Measurements from ENCODE around the gene RBM44.

The RBM44 gene

DNA sequence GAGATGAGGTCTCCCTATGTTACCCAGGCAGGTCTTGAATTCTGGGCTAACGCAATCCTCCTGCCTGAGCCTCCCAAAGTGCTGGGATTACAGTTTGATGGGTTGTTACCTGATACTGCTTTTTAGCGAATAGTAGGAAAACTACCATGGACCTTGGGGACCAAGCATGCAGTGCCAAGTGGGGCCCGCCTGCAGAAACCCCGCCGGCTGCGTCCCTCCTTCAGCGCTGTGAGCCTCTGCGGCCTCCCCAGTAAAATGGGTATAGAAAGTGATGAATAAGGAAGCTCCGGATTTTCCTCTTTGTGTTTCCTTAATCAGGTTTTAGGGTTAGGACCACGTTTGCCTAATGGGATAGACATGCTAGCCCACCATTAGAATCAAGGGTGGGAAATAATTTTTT lies 91.2 kb downstream of the RBM44 start:
- DNase-seq: no peak

Measured in OCI-M1 (cell line).